Activated naive CD4-positive, alpha-beta T cell treated with Interleukin-2 at 50 U/mL for 16 hours (primary cell): ENCODE results near the gene TNS3.

Experiments used
- DNase-seq: peaks from one replicate; pipeline ENCODE4 v3.0.0-alpha.2; 2020

TNS3 gene

GRCh38 chr7:47378728-47379395, 203.0 kb downstream of the TNS3 start:
- no peak for DNase-seq

- no peak for DNase-seq
Observed at GRCh38 chr7:47377741-47378140, 204.2 kb downstream of the TNS3 start.

- no peak for DNase-seq
Observed at GRCh38 chr7:47376991-47377616, 204.8 kb downstream of the TNS3 start.

GRCh38 chr7:47375121-47375938, 206.6 kb downstream of the TNS3 start:
- DNase-seq, result no peak

- no peak for DNase-seq
Observed at GRCh38 chr7:47374538-47374937, 207.4 kb downstream of the TNS3 start.

- DNase-seq, result no peak
Observed at GRCh38 chr7:47373871-47374451, 207.9 kb downstream of the TNS3 start.

- no peak for DNase-seq
Observed at GRCh38 chr7:47371733-47372368, 210.1 kb downstream of the TNS3 start.

- no peak for DNase-seq
Observed at GRCh38 chr7:47371317-47371716, 210.6 kb downstream of the TNS3 start.

- no peak for DNase-seq
Observed at GRCh38 chr7:47370461-47371042, 211.4 kb downstream of the TNS3 start.

- DNase-seq, result no peak
Observed at GRCh38 chr7:47369736-47370135, 212.2 kb downstream of the TNS3 start.

- no peak for DNase-seq
Observed at GRCh38 chr7:47368190-47368812, 213.6 kb downstream of the TNS3 start.

GRCh38 chr7:47367369-47367768, 214.5 kb downstream of the TNS3 start:
- no peak for DNase-seq

GRCh38 chr7:47366960-47367359, 215.0 kb downstream of the TNS3 start:
- no peak for DNase-seq

GRCh38 chr7:47366211-47366610, 215.7 kb downstream of the TNS3 start:
- DNase-seq, result no peak

- DNase-seq, result no peak
Observed at GRCh38 chr7:47362984-47363383, 218.9 kb downstream of the TNS3 start.

GRCh38 chr7:47361746-47362215, 220.1 kb downstream of the TNS3 start:
- DNase-seq, result no peak

- DNase-seq, result no peak
Observed at GRCh38 chr7:47361236-47361635, 220.7 kb downstream of the TNS3 start.

GRCh38 chr7:47360301-47360900, 221.5 kb downstream of the TNS3 start:
- DNase-seq, result no peak

GRCh38 chr7:47358944-47359588, 222.8 kb downstream of the TNS3 start:
- no peak for DNase-seq

- DNase-seq, result no peak
Observed at GRCh38 chr7:47358357-47358756, 223.6 kb downstream of the TNS3 start.

GRCh38 chr7:47357863-47358262, 224.0 kb downstream of the TNS3 start:
- no peak for DNase-seq
